KMS-11 (cell line): ENCODE data around the gene NFE2.

ENCODE experiments used
- H2AFZ ChIP-seq: fragments of 200-600 bp; sonication (generic); 2 replicates; pipeline ENCODE4 v1.6.1; 2016; ENCODE audit warnings: antibody characterized with exemption, mixed run types, low read depth
- H3K27ac ChIP-seq: fragments of 200-600 bp; sonication (generic); 2 replicates; pipeline ENCODE4 v1.6.1; 2016; ENCODE audit warnings: mild to moderate bottlenecking, mixed run types
- H3K27me3 ChIP-seq: fragments of 200-600 bp; sonication (generic); 2 replicates; pipeline ENCODE4 v1.6.1; 2017; ENCODE audit warnings: mild to moderate bottlenecking, low read depth, mixed run types, moderate library complexity; ENCODE audit not compliant: insufficient read depth
- H3K36me3 ChIP-seq: fragments of 200-600 bp; sonication (generic); 2 replicates; pipeline ENCODE4 v1.6.1; 2017; ENCODE audit warnings: mild to moderate bottlenecking, mixed run types; ENCODE audit not compliant: insufficient read depth
- H3K4me1 ChIP-seq: fragments of 200-600 bp; sonication (generic); 2 replicates; pipeline ENCODE4 v1.6.1; 2016; ENCODE audit warnings: mild to moderate bottlenecking, low read depth, mixed run types; ENCODE audit not compliant: poor library complexity, severe bottlenecking
- H3K4me2 ChIP-seq: fragments of 200-600 bp; sonication (generic); 2 replicates; pipeline ENCODE4 v1.7.0; 2016; ENCODE audit warnings: mild to moderate bottlenecking, mixed run types
- H3K4me3 ChIP-seq: fragments of 200-600 bp; sonication (generic); IDR thresholded peaks from 2 replicates; pipeline ENCODE4 v1.6.1; 2017; ENCODE audit warnings: low read depth, low read length, mixed read lengths; ENCODE audit not compliant: insufficient read depth
- H3K79me2 ChIP-seq: fragments of 200-600 bp; sonication (generic); 2 replicates; pipeline ENCODE4 v1.6.1; 2016; ENCODE audit warnings: low read depth, mixed run types; ENCODE audit not compliant: insufficient read depth
- H3K9ac ChIP-seq: fragments of 200-600 bp; sonication (generic); 2 replicates; pipeline ENCODE4 v1.6.1; 2016; ENCODE audit warnings: mild to moderate bottlenecking, mixed run types
- H4K20me1 ChIP-seq: fragments of 200-600 bp; sonication (generic); 2 replicates; pipeline ENCODE4 v1.6.1; 2016; ENCODE audit warnings: mild to moderate bottlenecking, mixed run types; ENCODE audit not compliant: insufficient read depth
- TF ChIP-seq, protein P1 (sequence below): fragments of 200-600 bp; sonication (generic); conservative IDR thresholded peaks from 2 replicates; pipeline ENCODE4 v1.6.1; 2017; ENCODE audit warnings: low read depth, mild to moderate bottlenecking, antibody characterized with exemption, low read length, moderate library complexity, mixed read lengths

Gene NFE2

DNA sequence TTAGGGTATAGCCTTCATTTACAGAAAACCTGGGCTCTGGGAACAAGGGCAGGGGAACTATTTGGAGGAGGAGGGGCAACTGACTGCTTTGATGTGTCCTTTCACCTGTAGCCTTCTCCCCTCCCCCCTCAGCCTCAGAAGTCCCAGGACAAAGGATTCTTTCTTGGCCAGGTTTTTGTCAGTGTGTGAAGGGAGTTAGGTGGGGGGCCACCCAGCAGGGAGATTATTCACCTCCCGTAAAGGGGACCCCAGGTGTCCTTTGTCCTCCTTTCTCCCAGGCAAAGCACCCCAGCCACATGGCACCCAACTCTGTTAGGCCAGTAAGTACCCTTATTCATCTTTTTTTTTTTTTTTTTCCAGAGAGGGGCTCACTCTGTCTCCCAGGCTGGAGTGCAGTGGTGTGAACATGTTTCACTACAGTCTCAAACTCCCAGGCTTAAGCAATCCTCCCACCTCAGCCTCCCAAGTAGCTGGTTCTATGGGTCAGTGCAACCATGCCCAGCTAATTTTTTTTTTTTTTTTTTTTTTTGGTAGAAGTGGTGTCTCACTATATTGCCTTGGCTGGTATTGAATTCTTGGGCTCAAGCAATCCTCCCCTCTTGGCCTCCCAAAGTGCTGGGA, 723 bp upstream of the NFE2 start:
- Histone ChIP-seq H3K27ac (no peak overlapping the region), H4K20me1 (no peaks in the 10 kb centered on the region), H3K36me3 (no peaks in the 10 kb centered on the region), H3K4me2 (no peak overlapping the region; the same call in 1 of the 2 replicates), H3K9ac (no peak overlapping the region), H2AFZ (no peak overlapping the region; the same call in 1 of the 2 replicates), H3K4me1 (peaks cover 9% of the 10 kb centered on the region), H3K79me2 (no peaks in the 10 kb centered on the region), H3K27me3 (peaks cover 40% of the 10 kb centered on the region), H3K4me3 (no peak overlapping the region)
- TF ChIP-seq, protein P1, sequence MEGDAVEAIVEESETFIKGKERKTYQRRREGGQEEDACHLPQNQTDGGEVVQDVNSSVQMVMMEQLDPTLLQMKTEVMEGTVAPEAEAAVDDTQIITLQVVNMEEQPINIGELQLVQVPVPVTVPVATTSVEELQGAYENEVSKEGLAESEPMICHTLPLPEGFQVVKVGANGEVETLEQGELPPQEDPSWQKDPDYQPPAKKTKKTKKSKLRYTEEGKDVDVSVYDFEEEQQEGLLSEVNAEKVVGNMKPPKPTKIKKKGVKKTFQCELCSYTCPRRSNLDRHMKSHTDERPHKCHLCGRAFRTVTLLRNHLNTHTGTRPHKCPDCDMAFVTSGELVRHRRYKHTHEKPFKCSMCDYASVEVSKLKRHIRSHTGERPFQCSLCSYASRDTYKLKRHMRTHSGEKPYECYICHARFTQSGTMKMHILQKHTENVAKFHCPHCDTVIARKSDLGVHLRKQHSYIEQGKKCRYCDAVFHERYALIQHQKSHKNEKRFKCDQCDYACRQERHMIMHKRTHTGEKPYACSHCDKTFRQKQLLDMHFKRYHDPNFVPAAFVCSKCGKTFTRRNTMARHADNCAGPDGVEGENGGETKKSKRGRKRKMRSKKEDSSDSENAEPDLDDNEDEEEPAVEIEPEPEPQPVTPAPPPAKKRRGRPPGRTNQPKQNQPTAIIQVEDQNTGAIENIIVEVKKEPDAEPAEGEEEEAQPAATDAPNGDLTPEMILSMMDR, result no peak

DNA sequence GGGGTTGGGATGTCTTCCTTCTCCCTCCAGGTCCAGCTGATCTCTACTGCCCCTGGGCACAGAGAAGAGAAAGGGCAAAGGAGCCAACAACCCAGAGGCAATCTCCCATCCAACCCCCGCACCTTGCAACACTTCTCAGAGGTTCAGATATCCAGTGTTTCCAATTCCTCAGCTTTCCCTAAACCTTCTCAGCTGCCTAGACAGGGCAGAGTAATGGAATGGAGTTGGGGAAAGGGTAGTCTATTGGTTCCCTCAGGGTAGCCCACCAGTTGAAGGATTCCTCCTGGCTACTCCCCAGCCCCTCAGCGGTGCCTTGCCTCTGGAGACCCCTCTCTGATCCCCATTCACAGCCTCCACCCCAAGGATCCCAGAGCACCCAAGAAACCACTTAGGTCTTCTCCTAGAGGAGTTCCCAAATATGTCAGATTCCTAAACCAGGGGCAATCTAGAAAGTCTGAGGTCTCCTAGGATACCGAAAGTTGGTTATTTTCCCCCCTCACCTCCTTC, 537 bp downstream of the NFE2 start:
- peaks cover 40% of the 10 kb centered on the region for H3K27me3 ChIP-seq
- no peak overlapping the region for H3K4me3 ChIP-seq
- H3K4me1 ChIP-seq, result peaks cover 9% of the 10 kb centered on the region
- H4K20me1 ChIP-seq, result no peaks in the 10 kb centered on the region
- TF ChIP-seq, protein P1, result no peak
- no peak overlapping the region for H3K9ac ChIP-seq
- no peaks in the 10 kb centered on the region for H3K36me3 ChIP-seq
- H2AFZ ChIP-seq, result peak overlapping the region; percentile 35; the same call in 1 of the 2 replicates
- no peak overlapping the region for H3K27ac ChIP-seq
- no peaks in the 10 kb centered on the region for H3K79me2 ChIP-seq
- peak overlapping the region; percentile 53 for H3K4me2 ChIP-seq

DNA sequence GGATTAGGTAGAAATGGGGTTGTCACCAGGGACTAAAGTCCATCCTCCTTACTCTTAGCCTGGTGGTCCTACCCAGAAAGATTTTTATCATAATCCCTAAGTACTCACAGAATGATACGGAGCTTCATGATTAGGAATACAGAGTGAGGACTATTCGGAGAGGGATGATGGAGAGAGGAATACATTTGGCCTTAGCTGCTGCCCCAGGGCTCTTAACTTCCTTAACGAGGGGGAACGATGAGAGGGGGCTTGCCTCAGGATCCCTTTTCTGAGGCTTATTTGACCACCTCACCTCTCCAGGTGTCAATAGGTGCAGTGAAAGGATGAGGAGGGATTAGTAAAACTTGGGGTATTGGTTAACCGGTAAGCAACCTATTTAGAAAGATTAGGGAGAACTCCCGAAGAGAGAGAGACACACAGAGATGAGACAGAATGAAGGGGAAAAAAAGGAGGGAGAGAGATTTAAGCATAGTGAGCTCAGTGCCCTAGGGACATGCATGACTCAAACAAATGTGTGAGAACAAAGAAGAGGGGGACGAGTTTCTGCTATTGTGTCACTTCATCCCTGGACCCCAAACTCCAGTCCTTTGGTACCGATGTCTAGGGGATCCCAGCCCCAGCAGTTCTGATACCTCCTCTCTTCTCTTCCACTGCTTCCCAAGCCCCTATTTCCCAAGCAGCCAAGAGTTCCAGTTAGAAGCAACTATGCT, 1.1 kb downstream of the NFE2 start:
- TF ChIP-seq, protein P1, result no peak
- no peak overlapping the region for H3K27ac ChIP-seq

DNA sequence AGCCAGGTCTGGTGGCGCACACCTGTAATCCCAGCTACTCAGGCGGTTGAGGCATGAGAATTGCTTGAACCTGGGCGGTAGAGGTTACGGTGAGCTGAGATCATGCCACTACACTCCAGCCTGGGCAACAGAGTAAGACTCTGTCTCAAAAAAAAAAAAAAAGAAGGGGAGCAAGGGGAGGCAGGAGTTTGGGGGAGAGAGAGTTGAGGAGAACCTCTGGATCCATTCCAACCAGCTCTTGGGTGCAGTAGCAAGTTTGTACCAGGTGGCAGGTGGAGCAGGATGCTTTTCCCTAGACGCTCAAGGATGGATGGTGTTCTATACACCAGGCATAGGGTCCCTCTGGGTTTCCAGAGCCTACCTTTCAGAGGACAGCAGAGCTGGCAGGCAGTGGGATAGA, 1.9 kb downstream of the NFE2 start:
- Histone ChIP-seq H3K9ac (no peak overlapping the region), H3K27me3 (peaks cover 40% of the 10 kb centered on the region), H2AFZ (no peak overlapping the region), H3K79me2 (no peaks in the 10 kb centered on the region), H3K27ac (no peak overlapping the region), H3K36me3 (no peaks in the 10 kb centered on the region), H3K4me3 (no peak overlapping the region), H3K4me2 (no peak overlapping the region), H3K4me1 (peaks cover 9% of the 10 kb centered on the region), H4K20me1 (no peaks in the 10 kb centered on the region)
- TF ChIP-seq, protein P1, result no peak

More for the DNA sequence above, 1.1 kb downstream of the NFE2 start:
- H4K20me1 ChIP-seq, result no peaks in the 10 kb centered on the region
- no peak overlapping the region for H3K4me3 ChIP-seq
- no peak overlapping the region for H3K4me2 ChIP-seq
- H2AFZ ChIP-seq, result no peak overlapping the region
- H3K36me3 ChIP-seq, result no peaks in the 10 kb centered on the region
- H3K27me3 ChIP-seq, result peaks cover 40% of the 10 kb centered on the region
- peaks cover 9% of the 10 kb centered on the region for H3K4me1 ChIP-seq
- H3K79me2 ChIP-seq, result no peaks in the 10 kb centered on the region
- H3K9ac ChIP-seq, result no peak overlapping the region
